Fibroblast of lung (primary cell): ENCODE measurements around the gene FMN1. TPM values are rescaled to one million over a fixed set of nuclear protein-coding genes. Genes with fewer than 3 reads are reported as not detected.
"Not testable (repeated sequence)": the region's sequence is repeated elsewhere in the genome, so short reads cannot be mapped to it uniquely, and the experiment has no call there.

Source experiments
- DNase-seq, 2 donors: peaks; one replicate each; pipeline versions ENCODE4 v3.0.0 to v3.0.0-alpha.2; 2010; ENCODE audit warnings: low read depth in 2 of 2
- H2AFZ ChIP-seq: 2 replicates; pipeline ENCODE4 v1.5.1; 2012; ENCODE audit warnings: low read length, control low read depth, inconsistent platforms
- H3K27ac ChIP-seq: 2 replicates; pipeline ENCODE4 v1.5.1; 2011; ENCODE audit warnings: low read length, control low read depth; ENCODE audit not compliant: insufficient read depth
- H3K27me3 ChIP-seq: 2 replicates; pipeline ENCODE4 v1.5.1; 2011; ENCODE audit warnings: mild to moderate bottlenecking, low read length; ENCODE audit not compliant: control insufficient read depth, insufficient read depth
- H3K36me3 ChIP-seq: 2 replicates; pipeline ENCODE4 v1.5.1; 2011; ENCODE audit warnings: low read length; ENCODE audit not compliant: control insufficient read depth, insufficient read depth
- H3K4me1 ChIP-seq: 2 replicates; pipeline ENCODE4 v1.5.1; 2011; ENCODE audit warnings: low read length; ENCODE audit not compliant: control insufficient read depth, insufficient read depth; ENCODE audit errors: extremely low read depth
- H3K4me2 ChIP-seq: 2 replicates; pipeline ENCODE4 v1.5.1; 2011; ENCODE audit warnings: low read length, control low read depth; ENCODE audit not compliant: insufficient read depth; ENCODE audit errors: extremely low read depth
- H3K4me3 ChIP-seq, 4 experiments: fragments of 200-600 bp in 1 of 4; sonication (generic) in 1 of 4; replicated peaks in 1 of 4; 2 replicates each; pipeline ENCODE4 v1.5.1; 2011 to 2016; ENCODE audit warnings: low read length in 4 of 4, low read depth in 3 of 4, mild to moderate bottlenecking in 3 of 4, control low read depth in 2 of 4, inconsistent platforms in 1 of 4, mixed read lengths in 1 of 4; ENCODE audit not compliant: insufficient read depth in 1 of 4; ENCODE audit errors: control extremely low read depth in 1 of 4
- H3K79me2 ChIP-seq: 2 replicates; pipeline ENCODE4 v1.5.1; 2012; ENCODE audit warnings: mild to moderate bottlenecking, low read length, inconsistent platforms; ENCODE audit not compliant: control insufficient read depth, insufficient read depth
- H3K9ac ChIP-seq: 2 replicates; pipeline ENCODE4 v1.5.1; 2011; ENCODE audit warnings: mild to moderate bottlenecking, low read length, control low read depth; ENCODE audit not compliant: insufficient read depth
- H3K9me3 ChIP-seq: 2 replicates; pipeline ENCODE4 v1.5.1; 2012; ENCODE audit warnings: low read depth, low read length; ENCODE audit not compliant: control insufficient read depth, insufficient read depth
- H4K20me1 ChIP-seq: 2 replicates; pipeline ENCODE4 v1.5.1; 2011; ENCODE audit warnings: low read length; ENCODE audit not compliant: control insufficient read depth, insufficient read depth; ENCODE audit errors: extremely low read depth
- CTCF ChIP-seq, 2 donors: IDR thresholded peaks in 1 of 2; conservative IDR thresholded peaks in 1 of 2; 1 replicate in 1 of 2; 2 replicates in 1 of 2; pipeline ENCODE4 v1.5.1; 2011 to 2012; ENCODE audit warnings: low read length in 2 of 2, control low read depth in 1 of 2, inconsistent platforms in 1 of 2, low read depth in 1 of 2, mild to moderate bottlenecking in 1 of 2
- EZH2 ChIP-seq: IDR thresholded peaks from 2 replicates; pipeline ENCODE4 v1.5.1; 2012; ENCODE audit warnings: low read length, control low read depth, mild to moderate bottlenecking; ENCODE audit errors: missing control alignments
- polyA plus RNA-seq, 2 donors: library from polyadenylated mRNA; depleted of rRNA in 1 of 2; stranded (reverse) in 1 of 2; unstranded in 1 of 2; fragments of >200 nt; gene quantifications; 2 replicates each; pipeline ENCODE4 v1.2.1, GENCODE V29; 2011 to 2012; ENCODE audit warnings: missing spikeins in 1 of 2
- total RNA-seq: library from RNA; depleted of rRNA; stranded (reverse); fragments of >200 nt; gene quantifications from 2 replicates; pipeline ENCODE4 v1.2.1, GENCODE V29; 2014

Gene FMN1
- total and polyA plus RNA-seq, 2 donors (not counting 1 experiment from before 2014, with no cell fraction given): 7.5 to 43.8 TPM

GRCh38 chr15:32951736-32952464 is 242.6 kb downstream of the FMN1 start:
- TF ChIP-seq CTCF (conservative IDR thresholded peaks at IDR 0.05 in 1 of 2, IDR thresholded peaks at IDR 0.05 in 1 of 2; ENCODE audit: low read depth in 1 of 2, low read length in 2 of 2) (no peak), EZH2 (no peak)
- no peak overlapping the region for H3K4me3 ChIP-seq
- no peaks in the 10 kb centered on the region for H3K27me3 ChIP-seq
- no peaks in the 10 kb centered on the region for H3K9me3 ChIP-seq
- DNase-seq: no peak
- H3K4me2 ChIP-seq: no peak overlapping the region
- H3K36me3 ChIP-seq: no peaks in the 10 kb centered on the region
- H4K20me1 ChIP-seq: no peaks in the 10 kb centered on the region
- H3K4me1 ChIP-seq: peaks cover 11% of the 10 kb centered on the region
- no peak overlapping the region for H2AFZ ChIP-seq
- no peak overlapping the region for H3K27ac ChIP-seq
- H3K79me2 ChIP-seq: peaks cover 15% of the 10 kb centered on the region
- H3K9ac ChIP-seq: no peak overlapping the region

GRCh38 chr15:32950051-32950450 is 244.5 kb downstream of the FMN1 start:
- not testable (repeated sequence) for H3K9ac ChIP-seq, H3K4me2 ChIP-seq, H3K27me3 ChIP-seq, H3K36me3 ChIP-seq, H2AFZ ChIP-seq, DNase-seq, H3K9me3 ChIP-seq, H3K4me3 ChIP-seq, H3K27ac ChIP-seq, H3K4me1 ChIP-seq, H4K20me1 ChIP-seq
- H3K79me2 ChIP-seq: peaks cover 24% of the 10 kb centered on the region

- H3K27ac ChIP-seq: no peak overlapping the region
- DNase-seq: no peak
- no peak overlapping the region for H3K4me3 ChIP-seq
- H3K4me1 ChIP-seq: peaks cover 2% of the 10 kb centered on the region
- H2AFZ ChIP-seq: no peak overlapping the region
- H4K20me1 ChIP-seq: no peaks in the 10 kb centered on the region
- H3K4me2 ChIP-seq: no peak overlapping the region
- no peak overlapping the region for H3K9ac ChIP-seq
- TF ChIP-seq EZH2 (no peak), CTCF (conservative IDR thresholded peaks at IDR 0.05 in 1 of 2, IDR thresholded peaks at IDR 0.05 in 1 of 2; ENCODE audit: low read depth in 1 of 2, low read length in 2 of 2) (no peak)
- H3K9me3 ChIP-seq: no peaks in the 10 kb centered on the region
- H3K79me2 ChIP-seq: peaks cover 27% of the 10 kb centered on the region
- peaks cover 1% of the 10 kb centered on the region for H3K36me3 ChIP-seq
- no peaks in the 10 kb centered on the region for H3K27me3 ChIP-seq
Measured at GRCh38 chr15:32946210-32946609, 248.3 kb downstream of the FMN1 start.
